ENCODE measurements around the gene WWOX. TPM values are rescaled to one million over a fixed set of nuclear protein-coding genes. Genes with fewer than 3 reads are reported as not detected.

WWOX gene
- total RNA-seq, 6 donors from 2014 or later = 18.7 to 167 (median 31.0) TPM

DNA sequence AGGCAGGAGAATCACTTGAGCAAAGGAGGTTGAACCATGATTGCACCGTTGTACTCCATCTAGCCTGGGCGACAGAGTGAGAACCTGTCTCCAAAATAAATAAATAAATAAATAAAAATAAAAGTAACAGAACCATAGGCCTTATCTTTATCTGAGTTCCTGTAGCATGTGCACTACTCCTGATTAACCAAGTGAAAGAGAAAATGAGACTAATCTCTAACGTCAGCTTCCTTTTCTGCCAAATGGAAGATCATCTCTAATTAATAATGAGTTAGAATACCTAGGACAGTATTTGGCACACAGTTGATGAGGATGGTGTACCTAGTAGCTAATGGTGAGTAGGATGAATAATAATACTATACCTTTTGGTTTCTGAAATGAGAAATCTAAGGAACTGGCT, 520.4 kb downstream of the WWOX start:
- DNase-seq (no peak), ATAC-seq (ENCODE audit: low FRiP score in 2 of 2) (no peak)
- H3K9me3 ChIP-seq = peaks cover 0 to 4% (median 0%) of the 10 kb centered on the region in 4 donors
- WGBS, 2 donors = 78 to 84% methylated on average over 3 of the region's 3 CpGs
- H3K27ac ChIP-seq = no peak overlapping the region
- H3K27me3 ChIP-seq = no peaks in the 10 kb centered on the region
- H3K36me3 ChIP-seq = no peaks in the 10 kb centered on the region
- TF ChIP-seq EP300 (IDR thresholded peaks at IDR 0.05) = no peak
- H3K4me3 ChIP-seq = no peak overlapping the region
- peaks cover 0 to 4% (median 0%) of the 10 kb centered on the region in 4 donors for H3K4me1 ChIP-seq

DNA sequence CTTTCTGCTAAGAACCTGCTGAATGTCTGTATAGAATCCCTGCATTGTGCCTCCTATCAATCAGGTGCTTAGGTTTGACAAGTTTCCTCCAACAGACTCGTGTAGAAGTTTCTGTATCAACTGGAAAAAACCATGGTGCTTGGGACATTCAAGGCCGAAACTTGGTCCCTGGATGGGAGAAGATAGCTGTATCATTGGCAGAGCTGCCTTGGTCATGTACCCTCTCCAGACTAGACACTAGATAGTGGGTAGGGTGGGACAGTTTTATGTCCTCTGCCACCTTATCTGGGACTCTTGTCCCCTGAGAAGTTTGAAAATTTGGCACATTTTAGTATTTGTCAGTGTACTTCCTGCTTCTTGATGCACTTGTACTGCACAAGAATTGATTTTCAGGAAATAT, 520.8 kb downstream of the WWOX start:
- TF ChIP-seq POLR2AphosphoS5 (IDR thresholded peaks at IDR 0.05) = no peak
- TF ChIP-seq POLR2A (IDR thresholded peaks at IDR 0.05) = no peak
- TF ChIP-seq, protein P1, sequence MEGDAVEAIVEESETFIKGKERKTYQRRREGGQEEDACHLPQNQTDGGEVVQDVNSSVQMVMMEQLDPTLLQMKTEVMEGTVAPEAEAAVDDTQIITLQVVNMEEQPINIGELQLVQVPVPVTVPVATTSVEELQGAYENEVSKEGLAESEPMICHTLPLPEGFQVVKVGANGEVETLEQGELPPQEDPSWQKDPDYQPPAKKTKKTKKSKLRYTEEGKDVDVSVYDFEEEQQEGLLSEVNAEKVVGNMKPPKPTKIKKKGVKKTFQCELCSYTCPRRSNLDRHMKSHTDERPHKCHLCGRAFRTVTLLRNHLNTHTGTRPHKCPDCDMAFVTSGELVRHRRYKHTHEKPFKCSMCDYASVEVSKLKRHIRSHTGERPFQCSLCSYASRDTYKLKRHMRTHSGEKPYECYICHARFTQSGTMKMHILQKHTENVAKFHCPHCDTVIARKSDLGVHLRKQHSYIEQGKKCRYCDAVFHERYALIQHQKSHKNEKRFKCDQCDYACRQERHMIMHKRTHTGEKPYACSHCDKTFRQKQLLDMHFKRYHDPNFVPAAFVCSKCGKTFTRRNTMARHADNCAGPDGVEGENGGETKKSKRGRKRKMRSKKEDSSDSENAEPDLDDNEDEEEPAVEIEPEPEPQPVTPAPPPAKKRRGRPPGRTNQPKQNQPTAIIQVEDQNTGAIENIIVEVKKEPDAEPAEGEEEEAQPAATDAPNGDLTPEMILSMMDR (IDR thresholded peaks at IDR 0.05) = no peak
- TF ChIP-seq EP300 (IDR thresholded peaks at IDR 0.05) = no peak
- no peaks in the 10 kb centered on the region for H3K27me3 ChIP-seq
- WGBS, 2 donors = 75 to 85% methylated on average over 2 of the region's 2 CpGs
- H3K4me3 ChIP-seq = no peak overlapping the region
- DNase-seq = no peak
- peaks cover 0 to 4% (median 0%) of the 10 kb centered on the region in 4 donors for H3K9me3 ChIP-seq
- H3K36me3 ChIP-seq = no peaks in the 10 kb centered on the region
- no peak for ATAC-seq (ENCODE audit: low FRiP score in 2 of 2)
- peaks cover 0 to 4% (median 0%) of the 10 kb centered on the region in 4 donors for H3K4me1 ChIP-seq
- no peak overlapping the region for H3K27ac ChIP-seq

DNA sequence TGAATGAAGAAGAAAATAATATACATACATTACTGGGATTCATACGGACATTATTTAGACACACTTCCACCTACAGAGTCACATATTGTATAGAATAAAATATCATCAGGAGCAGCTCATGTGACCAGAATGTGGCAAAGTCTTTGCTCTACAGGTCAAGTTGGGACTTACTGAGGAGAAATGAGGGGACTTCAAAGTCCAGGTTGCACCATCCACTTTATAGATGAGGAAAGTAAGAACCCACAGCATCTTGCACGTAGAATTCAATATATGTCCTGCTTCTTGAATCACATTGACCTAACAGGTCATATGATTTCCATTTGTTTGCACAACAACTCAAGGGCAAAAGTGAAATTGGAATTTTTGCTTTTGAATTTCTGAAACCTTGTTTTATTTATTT, 524.3 kb downstream of the WWOX start:
- Histone ChIP-seq H3K27ac (no peak overlapping the region), H3K27me3 (no peaks in the 10 kb centered on the region), H3K36me3 (no peaks in the 10 kb centered on the region), H3K4me1 (peaks cover 0 to 4% (median 0%) of the 10 kb centered on the region in 4 donors), H3K4me3 (no peak overlapping the region), H3K9me3 (peaks cover 0 to 4% (median 0%) of the 10 kb centered on the region in 4 donors)
- 85 to 88% methylated on average over 2 of the region's 2 CpGs for WGBS, 2 donors
- DNase-seq = no peak
- TF ChIP-seq, protein P1 (IDR thresholded peaks at IDR 0.05) = no peak
- TF ChIP-seq POLR2AphosphoS5 (IDR thresholded peaks at IDR 0.05) (no peak), EP300 (IDR thresholded peaks at IDR 0.05) (no peak), POLR2A (IDR thresholded peaks at IDR 0.05) (no peak)
- ATAC-seq (ENCODE audit: low FRiP score in 2 of 2) = no peak

DNA sequence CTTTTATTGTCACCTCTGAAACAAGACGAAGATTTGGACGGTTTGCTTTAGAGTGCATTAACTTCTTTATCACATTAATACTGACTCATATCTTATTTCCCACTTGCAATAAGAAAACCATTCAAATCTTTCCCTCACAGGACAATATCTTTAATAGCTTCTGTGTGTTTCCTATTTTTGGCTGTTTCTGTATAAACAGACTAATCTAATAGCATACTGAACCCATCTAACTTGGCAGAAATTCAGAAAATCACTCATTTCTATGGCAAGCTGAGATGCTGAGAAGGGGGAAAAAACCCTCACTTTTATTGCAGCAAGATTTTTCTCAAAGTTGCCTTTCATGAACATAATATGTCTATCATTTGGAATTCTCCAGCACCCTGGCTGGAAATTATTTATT, 524.9 kb downstream of the WWOX start:
- no peaks in the 10 kb centered on the region for H3K36me3 ChIP-seq
- 42 to 49% methylated on average over 2 of the region's 2 CpGs for WGBS, 2 donors
- TF ChIP-seq, protein P1 (IDR thresholded peaks at IDR 0.05) = no peak
- TF ChIP-seq POLR2AphosphoS5 (IDR thresholded peaks at IDR 0.05) (no peak), EP300 (IDR thresholded peaks at IDR 0.05) (no peak), POLR2A (IDR thresholded peaks at IDR 0.05) (no peak)
- H3K4me1 ChIP-seq = peaks cover 0 to 4% (median 0%) of the 10 kb centered on the region in 4 donors
- H3K4me3 ChIP-seq = no peak overlapping the region
- no peaks in the 10 kb centered on the region for H3K27me3 ChIP-seq
- ATAC-seq (ENCODE audit: low FRiP score in 2 of 2) (no peak), DNase-seq (no peak)
- peaks cover 0 to 4% (median 0%) of the 10 kb centered on the region in 4 donors for H3K9me3 ChIP-seq
- no peak overlapping the region for H3K27ac ChIP-seq

DNA sequence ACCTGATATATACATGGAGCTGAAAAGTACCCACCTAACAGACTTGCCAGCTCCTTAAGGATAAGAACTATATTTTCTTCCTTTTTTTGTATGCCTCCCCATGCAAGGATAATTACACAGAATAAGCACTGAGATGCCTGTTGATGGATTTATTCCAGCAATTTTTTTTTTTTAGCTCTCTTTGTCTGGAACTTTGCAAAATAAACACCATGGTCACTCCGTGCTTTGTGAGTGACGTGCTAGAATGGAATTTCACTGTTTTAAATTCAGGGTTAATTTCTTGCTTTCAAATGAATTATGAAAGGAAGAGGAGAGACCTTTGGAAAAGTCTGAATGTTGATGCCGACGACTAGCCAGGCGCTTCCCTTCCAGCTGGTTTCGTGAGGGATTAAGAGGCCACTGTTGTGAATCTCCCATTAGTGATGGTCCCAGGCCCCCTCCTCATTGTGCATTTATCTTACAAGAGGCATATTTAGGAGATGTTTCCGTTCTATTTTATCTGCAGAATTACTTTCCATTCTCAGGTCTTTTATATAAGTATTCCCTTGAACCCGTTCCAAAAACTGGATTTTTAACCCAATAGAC, 529.1 kb downstream of the WWOX start:
- H3K36me3 ChIP-seq = no peaks in the 10 kb centered on the region
- no peak for TF ChIP-seq POLR2A (IDR thresholded peaks at IDR 0.05)
- TF ChIP-seq, protein P1 (IDR thresholded peaks at IDR 0.05) = no peak
- TF ChIP-seq POLR2AphosphoS5 (IDR thresholded peaks at IDR 0.05) = no peak
- TF ChIP-seq EP300 (IDR thresholded peaks at IDR 0.05) = no peak
- no peak overlapping the region for H3K4me3 ChIP-seq
- peaks cover 0 to 7% (median 2%) of the 10 kb centered on the region in 4 donors for H3K9me3 ChIP-seq
- WGBS, 2 donors = 71 to 81% methylated on average over 8 of the region's 8 CpGs
- H3K27me3 ChIP-seq = no peaks in the 10 kb centered on the region
- DNase-seq = no peak
- no peak for ATAC-seq (ENCODE audit: low FRiP score in 2 of 2)
- no peak overlapping the region for H3K27ac ChIP-seq
- H3K4me1 ChIP-seq = peaks cover 0 to 4% (median 0%) of the 10 kb centered on the region in 4 donors
